Thyroid gland (tissue), 4 donors: ENCODE measurements around the gene CRIM1. TPM values are rescaled to one million over a fixed set of nuclear protein-coding genes. Genes with fewer than 3 reads are reported as not detected.

ENCODE experiments used
- DNase-seq, 2 donors: peaks; one replicate each; pipeline ENCODE4 v3.0.0-alpha.2; 2019
- H3K27ac ChIP-seq, 3 donors: fragments of 200-600 bp; sonication (generic); 1 replicate in 2 of 3; 2 replicates in 1 of 3; pipeline ENCODE4 v1.5.1; 2016 to 2019; ENCODE audit warnings: mild to moderate bottlenecking in 1 of 3, moderate library complexity in 1 of 3
- H3K27me3 ChIP-seq: fragments of 200-600 bp; sonication (generic); one replicate; pipeline ENCODE4 v1.5.1; 2019
- H3K36me3 ChIP-seq, 2 donors: fragments of 200-600 bp; sonication (generic); one replicate each; pipeline ENCODE4 v1.5.1; 2016 to 2019
- H3K4me1 ChIP-seq, 2 donors: fragments of 200-600 bp; sonication (generic); one replicate each; pipeline ENCODE4 v1.5.1; 2017 to 2019
- H3K4me3 ChIP-seq, 3 donors: fragments of 200-600 bp; sonication (generic); replicated peaks in 1 of 3; 1 replicate in 2 of 3; 2 replicates in 1 of 3; pipeline ENCODE4 v1.5.1; 2016; ENCODE audit warnings: mild to moderate bottlenecking in 1 of 3
- H3K9me3 ChIP-seq: fragments of 200-600 bp; sonication (generic); one replicate; pipeline ENCODE4 v1.5.1; 2017
- CTCF ChIP-seq, 6 experiments: fragments of 200-600 bp in 3 of 6; fragments of 450-650 bp in 3 of 6; sonication (generic) in 3 of 6; IDR thresholded peaks; one replicate each; pipeline ENCODE4 v1.5.1; 2016 to 2019; ENCODE audit warnings: antibody characterized with exemption in 6 of 6, mild to moderate bottlenecking in 2 of 6, inconsistent platforms in 1 of 6, moderate library complexity in 1 of 6
- POLR2A ChIP-seq, 2 donors: fragments of 450-650 bp; IDR thresholded peaks; one replicate each; pipeline ENCODE4 v1.6.1; 2017; ENCODE audit warnings: antibody characterized with exemption in 2 of 2, mild to moderate bottlenecking in 2 of 2, moderate library complexity in 1 of 2
- WGBS, 2 donors: methylation state at CpG; one replicate each; pipeline ENCODE4 v1.1.5; 2017; 5-methylcytosine and 5-hydroxymethylcytosine counted together
- intact Hi-C: fragments of 100-400 bp; cut with DNase I; formaldehyde crosslinking; loops from one replicate; pipeline ENCODE4 v1.15.1; 2023
- total RNA-seq, 4 donors: library from RNA; depleted of rRNA; stranded (reverse); fragments of >200 nt; gene quantifications; one replicate each; pipeline ENCODE4 v1.2.3, GENCODE V29; 2016

CRIM1 gene
- total RNA-seq, 4 donors from 2014 or later, result 49.5 to 104 (median 71.5) TPM

GRCh38 chr2:36381993-36382392 lies 26.4 kb downstream of the CRIM1 start:
- peaks cover 15 to 24% of the 10 kb centered on the region in 2 donors for H3K4me1 ChIP-seq
- no peak overlapping the region for H3K4me3 ChIP-seq
- H3K9me3 ChIP-seq, result no peaks in the 10 kb centered on the region
- 84 to 94% methylated on average over 6 of the region's 6 CpGs for WGBS, 2 donors
- no peak overlapping the region for H3K27ac ChIP-seq
- no peak for DNase-seq
- no peaks in the 10 kb centered on the region for H3K36me3 ChIP-seq
- H3K27me3 ChIP-seq, result no peaks in the 10 kb centered on the region
- TF ChIP-seq POLR2A (IDR thresholded peaks at IDR 0.05) (no peak), CTCF (IDR thresholded peaks at IDR 0.05) (no peak)
- intact Hi-C loops, result no loop called here

GRCh38 chr2:36382472-36382871 lies 26.9 kb downstream of the CRIM1 start:
- 63 to 94% methylated on average over 2 of the region's 2 CpGs for WGBS, 2 donors
- TF ChIP-seq CTCF (IDR thresholded peaks at IDR 0.05) (no peak), POLR2A (IDR thresholded peaks at IDR 0.05) (no peak)
- H3K27ac ChIP-seq, result no peak overlapping the region
- H3K27me3 ChIP-seq, result no peaks in the 10 kb centered on the region
- no peak overlapping the region for H3K4me3 ChIP-seq
- no peak for DNase-seq
- peaks cover 20 to 25% of the 10 kb centered on the region in 2 donors for H3K4me1 ChIP-seq
- intact Hi-C loops, result no loop called here
- no peaks in the 10 kb centered on the region for H3K36me3 ChIP-seq
- no peaks in the 10 kb centered on the region for H3K9me3 ChIP-seq

- no peak for TF ChIP-seq CTCF (IDR thresholded peaks at IDR 0.05)
- no peak for TF ChIP-seq POLR2A (IDR thresholded peaks at IDR 0.05)
- Histone ChIP-seq H3K36me3 (no peaks in the 10 kb centered on the region), H3K27me3 (no peaks in the 10 kb centered on the region), H3K27ac (no peak overlapping the region), H3K9me3 (no peaks in the 10 kb centered on the region), H3K4me1 (peaks cover 32 to 34% of the 10 kb centered on the region in 2 donors), H3K4me3 (no peak overlapping the region)
- no peak for DNase-seq
- 96 to 97% methylated on average over 4 of the region's 4 CpGs for WGBS, 2 donors
- intact Hi-C loops, result no loop called here
These were observed 28.1 kb downstream of the CRIM1 start for GRCh38 chr2:36383726-36384125.

- DNase-seq, result no peak
- 86 to 91% methylated on average over 2 of the region's 2 CpGs for WGBS, 2 donors
- no peaks in the 10 kb centered on the region for H3K9me3 ChIP-seq
- H3K27ac ChIP-seq, result no peak overlapping the region
- H3K4me1 ChIP-seq, result peaks cover 40 to 42% of the 10 kb centered on the region in 2 donors
- no peaks in the 10 kb centered on the region for H3K27me3 ChIP-seq
- H3K4me3 ChIP-seq, result no peak overlapping the region
- no peak for TF ChIP-seq CTCF (IDR thresholded peaks at IDR 0.05)
- no peak for TF ChIP-seq POLR2A (IDR thresholded peaks at IDR 0.05)
- intact Hi-C loops, result no loop called here
- H3K36me3 ChIP-seq, result no peaks in the 10 kb centered on the region
These were observed 28.9 kb downstream of the CRIM1 start for GRCh38 chr2:36384454-36384853.

- intact Hi-C loops, result no loop called here
- Histone ChIP-seq H3K27me3 (no peaks in the 10 kb centered on the region), H3K27ac (no peak overlapping the region), H3K9me3 (no peaks in the 10 kb centered on the region), H3K36me3 (no peaks in the 10 kb centered on the region), H3K4me3 (no peak overlapping the region), H3K4me1 (peaks cover 43 to 45% of the 10 kb centered on the region in 2 donors)
- 82 to 93% methylated on average over 3 of the region's 3 CpGs for WGBS, 2 donors
- no peak for TF ChIP-seq POLR2A (IDR thresholded peaks at IDR 0.05)
- TF ChIP-seq CTCF (IDR thresholded peaks at IDR 0.05), result no peak
- no peak for DNase-seq
These were observed 30.0 kb downstream of the CRIM1 start for GRCh38 chr2:36385603-36386002.
